Measurements from ENCODE around the gene ITGB3BP. TPM values are rescaled to one million over a fixed set of nuclear protein-coding genes. Genes with fewer than 3 reads are reported as not detected.
"Not testable (repeated sequence)": the region's sequence is repeated elsewhere in the genome, so short reads cannot be mapped to it uniquely, and the experiment has no call there.

ITGB3BP gene
- total and polyA plus RNA-seq, 7 donors: 9.4 to 25.3 (median 17.3) TPM

DNA sequence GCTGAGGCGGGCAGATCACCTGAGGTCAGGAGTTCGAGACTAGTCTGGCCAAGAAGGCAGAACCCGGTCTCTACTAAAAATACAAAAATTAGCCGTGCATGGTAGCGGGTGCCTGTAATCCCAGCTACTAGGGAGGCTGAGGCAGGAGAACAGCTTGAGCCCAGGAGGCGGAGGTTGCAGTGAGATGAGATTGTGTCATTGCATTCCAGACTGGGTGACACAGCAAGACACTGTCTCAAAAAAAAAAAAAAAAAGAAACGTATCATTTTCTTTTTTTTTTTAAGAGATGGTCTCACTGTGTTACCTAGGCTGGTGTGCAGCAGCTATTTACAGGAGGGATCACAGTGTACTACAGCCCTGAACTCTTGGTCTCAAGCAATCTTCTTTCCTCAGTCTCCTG lies 47.3 kb downstream of the ITGB3BP start:
- no peak for DNase-seq
- Histone ChIP-seq H3K27ac (no peak overlapping the region), H3K4me3 (no peak overlapping the region), H3K4me1 (no peaks in the 10 kb centered on the region), H3K36me3 (no peaks in the 10 kb centered on the region), H3K27me3 (no peaks in the 10 kb centered on the region), H3K9me3 (no peaks in the 10 kb centered on the region)
- no peak for TF ChIP-seq POLR2AphosphoS5 (IDR thresholded peaks at IDR 0.05)
- TF ChIP-seq POLR2A (IDR thresholded peaks at IDR 0.05): no peak
- TF ChIP-seq EP300 (IDR thresholded peaks at IDR 0.05): no peak
- TF ChIP-seq, protein P1, sequence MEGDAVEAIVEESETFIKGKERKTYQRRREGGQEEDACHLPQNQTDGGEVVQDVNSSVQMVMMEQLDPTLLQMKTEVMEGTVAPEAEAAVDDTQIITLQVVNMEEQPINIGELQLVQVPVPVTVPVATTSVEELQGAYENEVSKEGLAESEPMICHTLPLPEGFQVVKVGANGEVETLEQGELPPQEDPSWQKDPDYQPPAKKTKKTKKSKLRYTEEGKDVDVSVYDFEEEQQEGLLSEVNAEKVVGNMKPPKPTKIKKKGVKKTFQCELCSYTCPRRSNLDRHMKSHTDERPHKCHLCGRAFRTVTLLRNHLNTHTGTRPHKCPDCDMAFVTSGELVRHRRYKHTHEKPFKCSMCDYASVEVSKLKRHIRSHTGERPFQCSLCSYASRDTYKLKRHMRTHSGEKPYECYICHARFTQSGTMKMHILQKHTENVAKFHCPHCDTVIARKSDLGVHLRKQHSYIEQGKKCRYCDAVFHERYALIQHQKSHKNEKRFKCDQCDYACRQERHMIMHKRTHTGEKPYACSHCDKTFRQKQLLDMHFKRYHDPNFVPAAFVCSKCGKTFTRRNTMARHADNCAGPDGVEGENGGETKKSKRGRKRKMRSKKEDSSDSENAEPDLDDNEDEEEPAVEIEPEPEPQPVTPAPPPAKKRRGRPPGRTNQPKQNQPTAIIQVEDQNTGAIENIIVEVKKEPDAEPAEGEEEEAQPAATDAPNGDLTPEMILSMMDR (IDR thresholded peaks at IDR 0.05): no peak
- WGBS, 2 donors: 87 to 97% methylated on average over 7 of the region's 7 CpGs
- intact Hi-C loops (cut with DNase I): no loop called here

DNA sequence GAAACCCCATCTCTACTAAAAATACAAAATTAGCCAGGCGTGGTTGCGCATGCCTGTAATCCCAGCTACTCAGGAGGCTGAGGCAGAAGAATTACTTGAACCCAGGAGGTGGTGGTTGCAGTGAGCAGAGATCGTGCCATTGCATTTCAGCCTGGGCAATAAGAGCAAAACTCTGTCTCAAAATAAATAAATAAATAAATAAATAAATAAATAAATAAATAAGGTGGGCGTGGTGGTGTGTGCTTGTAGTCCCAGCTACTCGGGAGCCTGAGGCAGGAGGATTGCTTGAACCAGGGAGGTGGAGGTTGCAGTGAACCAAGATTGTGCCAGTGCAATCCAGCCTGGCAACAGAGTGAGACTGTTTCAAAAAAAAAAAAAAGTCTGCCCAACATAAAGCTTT lies 54.3 kb downstream of the ITGB3BP start:
- H3K27ac ChIP-seq; H3K4me3 ChIP-seq; intact Hi-C loops (cut with DNase I); H3K9me3 ChIP-seq; H3K36me3 ChIP-seq; H3K27me3 ChIP-seq; DNase-seq; H3K4me1 ChIP-seq: not testable (repeated sequence)
- WGBS, 2 donors: 95 to 97% methylated on average over 5 of the region's 5 CpGs

DNA sequence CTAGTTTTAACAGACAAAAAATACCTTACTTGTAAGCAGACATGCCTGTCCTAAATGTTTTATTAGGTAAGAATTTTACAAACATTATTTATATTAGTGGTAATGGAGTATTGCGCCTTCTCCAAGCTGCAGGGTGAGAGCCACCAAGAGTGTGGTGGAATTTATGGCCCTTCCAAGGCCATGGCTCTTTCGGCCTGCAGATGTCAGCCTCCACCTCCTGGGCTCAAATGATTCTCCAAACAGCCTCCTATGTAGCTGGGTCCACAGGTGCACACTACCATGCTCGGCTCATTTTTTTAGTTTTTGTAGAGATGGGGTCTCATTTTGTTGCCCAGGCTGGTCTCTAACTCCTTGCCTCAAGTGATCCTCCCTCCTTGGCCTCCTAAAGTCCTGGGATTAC lies 56.3 kb downstream of the ITGB3BP start:
- WGBS, 2 donors: 83 to 95% methylated on average over 3 of the region's 3 CpGs
- intact Hi-C loops (cut with DNase I): no loop called here
- no peak for TF ChIP-seq POLR2A (IDR thresholded peaks at IDR 0.05)
- no peaks in the 10 kb centered on the region for H3K9me3 ChIP-seq
- no peaks in the 10 kb centered on the region for H3K27me3 ChIP-seq
- DNase-seq: no peak
- H3K4me1 ChIP-seq: no peaks in the 10 kb centered on the region
- no peak overlapping the region for H3K4me3 ChIP-seq
- H3K27ac ChIP-seq: no peak overlapping the region
- no peaks in the 10 kb centered on the region for H3K36me3 ChIP-seq

DNA sequence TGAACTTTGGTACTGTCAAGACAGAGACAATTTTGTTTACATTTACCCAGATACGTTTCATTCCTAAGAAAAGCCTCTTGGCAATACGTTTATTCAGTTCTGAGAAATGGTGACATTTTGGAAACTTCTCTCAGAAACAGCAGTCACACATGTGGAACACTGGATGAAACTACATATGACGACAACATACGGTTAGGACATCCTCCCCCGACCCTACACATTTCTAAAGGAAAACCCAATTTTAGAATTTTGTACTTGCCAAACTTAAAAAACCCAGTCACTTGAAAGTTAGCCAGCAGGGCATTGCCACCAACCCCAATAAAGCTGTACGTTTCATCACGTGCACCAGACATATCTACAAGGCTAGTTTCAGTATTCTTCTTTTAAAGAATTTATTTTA lies 56.8 kb downstream of the ITGB3BP start:
- WGBS, 2 donors: 80 to 84% methylated on average over 7 of the region's 7 CpGs
- no peak for TF ChIP-seq EP300 (IDR thresholded peaks at IDR 0.05)
- TF ChIP-seq, protein P1 (IDR thresholded peaks at IDR 0.05): no peak
- no peak for TF ChIP-seq POLR2AphosphoS5 (IDR thresholded peaks at IDR 0.05)
- TF ChIP-seq POLR2A (IDR thresholded peaks at IDR 0.05): no peak
- intact Hi-C loops (cut with DNase I): no loop called here
- no peaks in the 10 kb centered on the region for H3K36me3 ChIP-seq
- H3K9me3 ChIP-seq: no peaks in the 10 kb centered on the region
- no peak overlapping the region for H3K4me3 ChIP-seq
- no peaks in the 10 kb centered on the region for H3K27me3 ChIP-seq
- H3K27ac ChIP-seq: no peak overlapping the region
- no peaks in the 10 kb centered on the region for H3K4me1 ChIP-seq
- DNase-seq: no peak

DNA sequence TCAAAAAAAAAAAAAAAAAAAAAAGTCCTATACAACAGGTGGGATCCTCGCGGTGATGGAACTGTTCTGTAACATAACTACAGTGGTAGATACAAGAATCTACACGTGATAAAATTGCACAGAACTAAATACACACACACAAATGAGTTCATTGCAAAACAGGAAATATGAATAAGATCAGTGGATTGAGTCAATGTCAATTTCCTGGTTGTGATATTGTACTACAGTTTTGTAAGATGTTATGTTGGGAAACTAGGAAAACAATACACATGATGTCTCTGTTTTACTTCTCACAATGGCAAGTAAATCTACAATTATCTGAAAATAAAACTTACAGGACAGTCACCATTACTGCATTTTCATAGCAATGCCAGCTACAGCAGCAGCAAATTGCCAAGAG lies 59.8 kb downstream of the ITGB3BP start:
- Histone ChIP-seq H3K4me1 (no peaks in the 10 kb centered on the region), H3K4me3 (no peak overlapping the region), H3K9me3 (no peaks in the 10 kb centered on the region), H3K36me3 (no peaks in the 10 kb centered on the region), H3K27ac (no peak overlapping the region), H3K27me3 (no peaks in the 10 kb centered on the region)
- no peak for DNase-seq
- TF ChIP-seq POLR2AphosphoS5 (IDR thresholded peaks at IDR 0.05): peak in 1 of 4 donors; percentile 8
- TF ChIP-seq, protein P1 (IDR thresholded peaks at IDR 0.05): no peak
- intact Hi-C loops (cut with DNase I): no loop called here
- WGBS, 2 donors: 83 to 86% methylated on average over 3 of the region's 3 CpGs

DNA sequence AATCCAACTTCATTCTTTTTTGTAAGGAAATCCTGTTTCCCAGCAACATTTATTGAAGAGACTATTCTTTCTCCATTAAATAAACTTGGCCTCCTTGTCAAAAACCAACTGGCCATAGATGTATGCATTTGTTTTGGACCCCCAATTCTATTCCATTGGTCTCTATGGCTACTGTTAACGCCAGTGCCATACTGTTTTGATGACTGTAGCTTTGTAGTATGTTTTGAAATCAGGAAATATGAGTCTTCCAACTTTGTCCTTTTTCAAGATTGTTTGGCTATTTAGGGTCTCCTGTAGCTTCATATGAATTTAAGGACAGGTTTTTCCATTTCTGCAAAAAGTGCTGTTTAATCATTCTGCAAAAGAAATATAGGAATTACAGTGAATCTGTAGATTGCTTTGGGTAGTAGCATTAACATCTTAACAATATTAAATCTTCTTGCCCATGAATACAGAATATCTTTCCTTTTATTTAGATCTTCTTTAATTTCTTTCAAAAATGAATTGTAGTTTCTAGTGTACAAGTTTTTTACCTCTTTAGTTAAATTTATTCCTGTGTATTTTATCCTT lies 61.3 kb downstream of the ITGB3BP start:
- no peak overlapping the region for H3K4me3 ChIP-seq
- H3K9me3 ChIP-seq: no peaks in the 10 kb centered on the region
- no peak for DNase-seq
- WGBS, 2 donors: 99 to 100% methylated on average over 1 of the region's 1 CpG
- intact Hi-C loops (cut with DNase I): no loop called here
- H3K27me3 ChIP-seq: no peaks in the 10 kb centered on the region
- H3K36me3 ChIP-seq: no peaks in the 10 kb centered on the region
- H3K27ac ChIP-seq: no peak overlapping the region
- H3K4me1 ChIP-seq: no peaks in the 10 kb centered on the region
- TF ChIP-seq, protein P1 (IDR thresholded peaks at IDR 0.05): no peak
- TF ChIP-seq EP300 (IDR thresholded peaks at IDR 0.05) (no peak), POLR2A (IDR thresholded peaks at IDR 0.05) (no peak), POLR2AphosphoS5 (IDR thresholded peaks at IDR 0.05) (no peak)

Data from sigmoid colon (tissue), 7 donors.